COLO668 (cell line): ENCODE results near the gene ZNF385B.
A peak's percentile ranks its signal among the peaks of the same experiment; 100 is the strongest.

Experiments
- DNase-seq: peaks from one replicate; lab custom pipeline; 2025; ENCODE audit not compliant: unreplicated experiment; lab: John Stamatoyannopoulos, UW

The ZNF385B gene

GRCh38 chr2:179856205-179856604, 5.2 kb downstream of the ZNF385B start:
- no peak for DNase-seq

- DNase-seq: no peak
These were observed 5.7 kb downstream of the ZNF385B start for GRCh38 chr2:179855673-179856072.

GRCh38 chr2:179854891-179855290, 6.5 kb downstream of the ZNF385B start:
- DNase-seq: no peak

- DNase-seq: no peak
These were observed 8.3 kb downstream of the ZNF385B start for GRCh38 chr2:179853108-179853507.

- no peak for DNase-seq
These were observed 11.2 kb downstream of the ZNF385B start for GRCh38 chr2:179850188-179850587.

- DNase-seq: no peak
These were observed 11.7 kb downstream of the ZNF385B start for GRCh38 chr2:179849719-179850118.

- no peak for DNase-seq
These were observed 17.9 kb downstream of the ZNF385B start for GRCh38 chr2:179843541-179843940.

- DNase-seq: peak; percentile 17
These were observed 18.8 kb downstream of the ZNF385B start for GRCh38 chr2:179842498-179843153.

- no peak for DNase-seq
These were observed 20.6 kb downstream of the ZNF385B start for GRCh38 chr2:179840840-179841239.

GRCh38 chr2:179837408-179837807, 24.0 kb downstream of the ZNF385B start:
- DNase-seq: no peak

GRCh38 chr2:179830043-179830787, 31.2 kb downstream of the ZNF385B start:
- DNase-seq: no peak

GRCh38 chr2:179826297-179826696, 35.1 kb downstream of the ZNF385B start:
- no peak for DNase-seq

- DNase-seq: no peak
These were observed 35.9 kb downstream of the ZNF385B start for GRCh38 chr2:179825494-179825893.

- DNase-seq: no peak
These were observed 36.5 kb downstream of the ZNF385B start for GRCh38 chr2:179824961-179825360.

- no peak for DNase-seq
These were observed 38.9 kb downstream of the ZNF385B start for GRCh38 chr2:179822540-179822939.

GRCh38 chr2:179818546-179818945, 42.9 kb downstream of the ZNF385B start:
- no peak for DNase-seq

GRCh38 chr2:179817181-179817841, 44.1 kb downstream of the ZNF385B start:
- DNase-seq: no peak

GRCh38 chr2:179814050-179814449, 47.4 kb downstream of the ZNF385B start:
- DNase-seq: no peak

GRCh38 chr2:179812501-179812900, 48.9 kb downstream of the ZNF385B start:
- no peak for DNase-seq

- no peak for DNase-seq
These were observed 50.4 kb downstream of the ZNF385B start for GRCh38 chr2:179811042-179811441.

GRCh38 chr2:179809606-179810005, 51.8 kb downstream of the ZNF385B start:
- DNase-seq: no peak

- no peak for DNase-seq
These were observed 56.4 kb downstream of the ZNF385B start for GRCh38 chr2:179805001-179805400.
